ENCODE measurements around the gene ANKRD23.
A peak's percentile ranks its signal among the peaks of the same experiment; 100 is the strongest.

Gene ANKRD23

DNA sequence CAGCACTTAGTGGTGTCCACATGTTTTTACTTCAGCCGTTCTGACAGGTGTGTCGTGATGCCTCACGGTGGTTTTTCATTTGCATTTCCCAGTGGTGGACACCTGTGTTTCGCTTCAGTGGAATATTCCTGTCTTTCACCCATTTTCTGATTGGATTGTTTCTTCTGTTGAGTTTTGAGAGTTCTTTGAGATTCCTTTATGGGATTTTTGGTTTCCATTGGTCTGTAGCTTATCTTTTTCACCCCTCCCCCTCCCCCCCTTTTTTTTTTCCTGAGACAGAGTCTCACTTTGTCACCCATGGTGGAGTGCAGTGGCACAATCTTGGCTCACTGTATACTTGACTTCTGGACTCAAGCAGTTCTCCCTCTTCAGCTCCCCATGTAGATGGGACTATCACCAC, 8.0 kb downstream of the ANKRD23 start:
- no peak for DNase-seq

DNA sequence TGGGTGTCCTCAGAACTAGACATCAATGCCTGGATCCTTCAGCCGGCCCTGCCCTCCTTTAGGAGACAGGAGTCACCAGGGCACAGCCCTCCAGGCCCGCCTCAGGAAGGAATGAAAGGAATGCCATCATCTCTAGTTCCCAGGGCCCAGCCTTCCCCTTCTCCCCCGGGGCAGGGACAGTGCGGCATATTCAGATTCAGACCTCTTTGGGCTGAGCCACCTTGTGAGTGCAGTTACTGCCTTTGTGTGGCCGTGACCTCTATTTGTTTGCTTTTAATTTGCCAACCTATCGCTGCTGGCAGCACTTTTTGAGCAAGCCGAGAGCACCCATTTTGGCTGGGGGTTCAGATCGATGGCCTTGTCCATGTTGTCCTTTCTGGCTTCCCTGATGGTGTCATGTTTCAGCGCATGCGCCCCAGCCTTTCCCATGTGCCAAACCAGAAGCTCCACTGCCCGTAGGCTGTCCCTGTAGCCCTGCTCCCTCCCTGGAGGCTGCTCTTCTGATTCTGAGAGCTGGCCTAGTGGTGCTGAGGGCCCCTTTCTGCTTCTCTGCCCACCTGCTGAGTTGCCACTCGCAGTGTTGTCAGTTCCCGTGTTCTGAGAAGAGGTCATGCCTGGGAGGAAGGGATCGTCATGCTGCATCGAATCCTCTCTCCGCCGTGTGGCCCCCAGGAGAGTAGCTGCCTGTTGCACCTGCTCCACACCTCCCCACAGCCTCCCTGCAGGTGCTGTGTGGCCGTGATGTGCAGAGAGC, 10.9 kb downstream of the ANKRD23 start:
- peak; percentile 79 for DNase-seq

DNA sequence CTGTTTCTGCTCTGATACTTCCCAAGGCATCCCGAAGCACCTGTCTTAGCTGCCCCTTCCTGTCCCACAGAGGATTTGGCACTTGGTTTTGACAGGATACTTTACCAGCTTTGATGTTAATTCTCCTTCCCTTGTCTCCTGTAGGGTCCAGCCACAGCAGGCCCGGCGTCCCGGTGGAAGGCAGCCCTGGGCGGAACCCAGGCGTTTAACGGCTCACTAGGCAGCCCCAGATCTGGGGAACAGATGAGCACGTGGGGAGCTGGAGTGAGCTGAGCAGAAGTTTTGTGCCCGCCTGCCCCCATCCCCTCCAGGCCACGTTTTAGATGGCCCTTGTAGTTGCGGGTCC, 11.4 kb downstream of the ANKRD23 start:
- no peak for DNase-seq

DNA sequence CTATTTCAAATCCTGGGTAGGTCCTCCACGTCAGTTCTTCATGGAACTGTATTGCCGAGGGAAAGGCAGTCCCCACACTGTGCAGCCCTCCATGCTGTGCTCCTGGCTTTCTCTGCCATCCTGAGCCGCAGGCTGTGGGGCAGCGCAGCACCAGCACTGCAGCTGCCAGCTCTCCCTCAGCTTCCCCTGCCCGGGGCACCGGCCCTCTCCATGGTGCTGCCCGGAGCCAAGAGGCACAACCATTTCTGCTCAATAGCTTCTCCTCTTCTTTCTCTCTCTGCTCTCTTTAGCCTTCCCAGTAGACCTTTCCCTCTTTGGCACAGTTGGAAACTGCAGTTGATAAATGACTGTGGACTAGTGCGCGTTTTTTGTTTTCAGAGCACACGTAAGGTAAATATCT, 12.1 kb downstream of the ANKRD23 start:
- DNase-seq = no peak

DNA sequence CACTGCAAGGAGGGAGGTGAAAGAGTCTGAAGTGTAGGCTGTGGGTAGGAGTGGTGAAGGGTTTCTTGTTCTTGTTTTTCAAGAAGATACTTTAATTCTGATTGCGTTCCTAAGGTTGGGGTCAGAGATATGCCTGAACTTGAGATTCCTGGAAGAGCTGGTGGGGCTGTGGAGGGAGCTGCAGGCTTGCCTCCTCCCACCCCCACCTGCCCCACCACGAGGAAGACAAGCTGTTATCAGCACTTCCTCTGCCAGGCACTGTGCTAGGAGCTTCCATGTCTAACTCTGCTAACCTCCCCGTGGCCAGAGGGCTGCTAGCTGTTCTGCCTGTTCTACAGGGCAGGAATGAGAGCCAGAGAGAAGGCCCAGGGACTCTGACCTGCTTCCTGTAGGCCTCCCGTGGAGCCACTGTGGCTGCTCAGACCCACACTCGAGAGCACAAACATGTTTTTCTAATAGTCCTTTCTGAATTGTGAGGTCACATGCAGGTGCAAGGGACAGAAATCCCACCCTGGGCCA, 13.7 kb downstream of the ANKRD23 start:
- DNase-seq = no peak

DNA sequence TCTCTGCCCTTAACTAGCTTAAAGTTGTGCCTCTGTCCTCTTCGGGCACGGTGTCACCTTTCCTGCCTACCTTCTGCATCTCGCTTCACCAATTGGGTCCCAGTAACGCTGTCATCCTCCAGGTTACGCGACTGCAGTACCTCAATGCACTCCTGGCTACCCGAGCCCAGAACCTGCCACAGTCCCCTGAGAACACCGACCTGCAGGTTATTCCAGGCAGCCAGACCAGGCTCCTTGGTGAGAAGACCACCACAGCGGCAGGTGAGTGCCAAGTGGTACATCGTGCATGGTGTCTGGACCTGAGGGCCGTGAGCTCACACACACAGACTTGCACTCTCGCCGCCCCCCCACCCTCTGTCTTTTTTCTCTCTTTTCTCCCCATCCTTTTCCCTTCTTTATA, 14.9 kb downstream of the ANKRD23 start:
- DNase-seq = no peak

DNA sequence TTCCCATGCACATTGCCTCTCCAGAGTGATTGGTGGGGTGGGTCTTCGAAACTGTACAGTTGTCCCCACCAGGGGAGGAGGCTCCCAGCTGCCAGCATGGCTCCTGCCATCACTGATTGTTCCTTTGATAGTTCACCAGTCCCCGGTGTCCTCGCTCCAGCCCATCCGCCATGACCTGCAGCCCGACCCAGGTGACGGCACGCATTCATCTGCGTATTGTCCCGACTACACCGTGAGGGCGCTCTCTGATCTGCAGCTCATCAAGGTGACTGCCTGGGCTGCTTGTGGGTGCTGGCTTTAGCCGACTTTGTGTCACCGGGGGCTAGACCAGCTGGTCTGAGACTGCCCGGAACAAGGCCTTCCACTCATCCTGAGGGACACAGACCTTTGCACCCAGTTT, 15.4 kb downstream of the ANKRD23 start:
- no peak for DNase-seq

DNA sequence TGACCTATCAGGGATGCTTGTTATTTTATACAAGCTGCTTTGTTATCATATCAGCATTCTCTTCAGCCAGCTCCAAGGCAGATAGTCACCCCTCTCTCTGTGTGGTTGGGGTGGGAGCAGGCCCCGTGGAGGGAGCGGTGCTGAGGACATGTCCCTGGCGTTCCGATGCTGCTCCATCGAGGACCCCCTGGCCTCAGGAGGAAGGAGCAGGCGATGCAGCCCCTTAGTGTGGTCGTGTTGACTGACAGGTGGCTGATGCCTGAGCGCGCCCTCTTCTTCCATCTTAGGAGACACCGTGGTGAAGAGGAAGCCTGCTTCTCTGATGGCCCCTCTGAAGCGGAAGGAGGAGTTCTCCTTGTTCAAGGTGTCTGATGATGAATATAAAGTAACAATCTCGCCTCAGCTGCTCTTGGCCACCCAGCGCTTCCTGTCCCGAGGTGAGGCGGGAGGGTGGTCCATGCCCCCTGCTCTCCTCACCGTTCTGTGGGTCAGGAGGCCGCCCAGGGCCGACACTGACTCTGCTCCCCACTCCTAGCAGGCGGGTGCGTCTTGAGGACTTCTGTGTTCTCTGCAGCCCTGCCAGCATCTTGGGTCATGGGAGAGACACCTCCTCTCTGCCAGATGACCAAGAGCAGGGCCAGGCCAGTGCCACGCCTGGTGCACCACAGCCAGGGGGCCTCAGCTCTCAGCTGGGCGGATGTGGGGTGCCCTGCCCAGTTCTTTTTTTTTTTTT, 17.1 kb downstream of the ANKRD23 start:
- DNase-seq = no peak

DNA sequence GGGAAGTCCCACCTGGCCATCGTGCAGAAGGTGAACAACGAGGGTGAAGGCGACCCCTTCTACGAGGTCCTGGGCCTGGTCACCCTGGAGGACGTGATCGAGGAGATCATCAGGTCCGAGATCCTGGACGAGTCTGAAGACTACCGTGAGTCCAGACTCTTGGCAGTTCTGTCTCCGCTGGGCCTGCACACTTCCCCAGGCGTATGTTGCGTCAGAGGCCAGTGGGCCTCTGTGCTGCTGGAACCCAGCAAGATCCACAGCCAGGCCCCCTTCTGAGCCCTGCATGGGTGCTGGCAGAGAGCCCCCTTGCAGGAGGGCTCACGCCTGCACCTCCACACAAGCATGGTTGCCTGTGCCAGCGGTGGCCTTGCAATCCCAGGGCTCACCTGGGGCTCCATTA, 18.8 kb downstream of the ANKRD23 start:
- DNase-seq = no peak

DNA sequence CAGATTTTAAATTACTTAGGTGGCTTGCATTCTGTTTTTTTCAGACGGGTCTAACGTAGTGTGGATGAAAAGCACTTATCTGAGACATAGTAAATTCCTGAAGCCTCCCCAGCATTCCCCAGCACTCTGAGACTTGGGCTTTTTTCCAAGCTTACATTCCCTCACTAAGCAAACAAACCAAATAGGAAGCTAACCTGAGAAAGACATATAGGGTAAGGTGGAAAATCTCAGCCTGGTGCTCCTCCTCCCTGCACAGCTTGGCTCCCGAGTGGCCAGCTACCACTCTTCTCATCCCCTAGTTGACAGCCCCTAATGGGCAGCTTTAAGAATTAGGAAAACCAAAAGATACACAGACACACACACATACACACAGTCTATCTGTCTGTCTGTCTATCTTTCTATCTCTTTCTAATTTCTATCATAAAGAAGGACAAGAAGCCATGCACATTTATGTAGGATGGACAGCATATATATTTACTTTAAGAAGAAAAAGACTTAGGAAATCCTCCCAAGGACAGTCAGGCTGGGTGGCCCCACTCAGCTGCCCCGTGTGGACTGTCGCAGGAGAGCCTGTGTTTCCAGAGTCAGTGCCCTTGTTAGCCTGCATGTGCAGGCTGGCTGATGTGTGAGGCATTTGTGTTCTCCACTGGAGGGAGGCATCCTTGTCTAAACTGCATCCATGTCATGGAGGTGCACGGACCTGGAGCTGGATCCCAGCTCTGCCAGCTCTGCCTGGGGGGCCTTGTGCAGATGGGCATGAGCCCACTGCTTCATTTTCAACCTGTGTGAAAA, 19.5 kb downstream of the ANKRD23 start:
- peak; percentile 51 for DNase-seq

DNA sequence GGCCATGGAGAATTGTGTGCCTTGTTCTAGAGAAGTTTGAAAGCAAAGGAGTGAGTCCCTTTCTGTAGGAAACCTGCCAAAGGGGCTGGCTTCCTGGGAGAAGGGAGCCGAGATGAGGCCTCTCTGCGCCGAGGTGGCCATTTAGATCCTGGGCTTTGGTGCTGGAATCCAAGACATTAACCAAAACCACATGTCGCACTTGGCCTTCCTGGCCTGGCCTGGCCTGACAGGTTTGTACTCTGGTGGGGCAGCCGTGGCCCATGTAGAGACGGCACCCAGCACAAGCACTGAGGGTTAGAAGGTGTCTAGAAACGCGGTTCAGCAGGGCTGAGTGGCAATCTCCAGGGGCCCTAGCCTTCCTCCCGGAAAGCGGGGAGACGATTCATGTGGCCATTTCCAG, 20.6 kb downstream of the ANKRD23 start:
- no peak for DNase-seq

DNA sequence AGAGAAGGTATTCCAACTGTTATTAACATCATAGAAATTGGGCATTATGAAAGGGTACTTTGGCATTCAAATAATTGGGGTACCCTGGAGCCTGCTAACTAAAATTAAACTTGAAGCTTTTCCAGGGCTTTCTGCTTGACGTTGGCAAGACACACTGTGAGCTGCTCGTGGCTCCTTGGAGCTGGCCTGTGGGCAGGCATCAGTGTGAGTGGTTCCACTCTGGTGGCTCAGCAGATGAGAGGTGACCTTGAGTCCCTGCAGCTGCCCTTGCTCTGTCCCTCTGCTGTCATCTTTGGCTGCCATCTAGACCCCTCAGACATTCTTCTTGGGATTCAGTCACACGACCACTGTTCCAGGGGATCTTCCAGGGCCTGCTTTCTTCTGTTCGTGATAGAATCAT, 21.0 kb downstream of the ANKRD23 start:
- DNase-seq = no peak

DNA sequence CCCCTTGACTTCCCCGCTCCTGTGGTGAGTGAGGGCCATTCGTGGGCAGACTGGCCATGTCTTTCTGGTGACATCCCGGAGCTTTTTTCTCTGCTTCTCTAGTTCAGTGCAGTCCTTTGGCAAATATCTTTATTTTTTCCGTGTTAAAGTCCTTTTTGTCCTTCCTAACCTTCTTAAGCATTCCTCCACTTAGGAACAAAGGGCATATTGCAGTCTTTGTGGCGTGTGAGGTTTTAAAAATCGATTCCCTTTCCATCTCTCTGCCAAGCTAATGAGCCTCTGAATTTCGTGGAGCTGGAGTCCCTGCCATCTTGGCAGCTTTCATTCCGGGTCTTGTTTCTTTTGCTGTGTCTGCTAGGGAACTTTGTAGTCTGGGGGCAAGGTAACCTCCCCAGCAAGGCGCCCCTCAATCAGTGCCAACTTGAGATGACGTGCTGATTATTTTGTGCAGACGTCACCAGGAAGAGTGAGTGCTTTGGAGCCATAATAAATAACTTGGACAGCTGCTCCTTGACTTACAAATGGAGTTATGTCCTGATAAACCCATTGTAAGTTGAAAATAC, 22.6 kb downstream of the ANKRD23 start:
- DNase-seq = no peak

DNA sequence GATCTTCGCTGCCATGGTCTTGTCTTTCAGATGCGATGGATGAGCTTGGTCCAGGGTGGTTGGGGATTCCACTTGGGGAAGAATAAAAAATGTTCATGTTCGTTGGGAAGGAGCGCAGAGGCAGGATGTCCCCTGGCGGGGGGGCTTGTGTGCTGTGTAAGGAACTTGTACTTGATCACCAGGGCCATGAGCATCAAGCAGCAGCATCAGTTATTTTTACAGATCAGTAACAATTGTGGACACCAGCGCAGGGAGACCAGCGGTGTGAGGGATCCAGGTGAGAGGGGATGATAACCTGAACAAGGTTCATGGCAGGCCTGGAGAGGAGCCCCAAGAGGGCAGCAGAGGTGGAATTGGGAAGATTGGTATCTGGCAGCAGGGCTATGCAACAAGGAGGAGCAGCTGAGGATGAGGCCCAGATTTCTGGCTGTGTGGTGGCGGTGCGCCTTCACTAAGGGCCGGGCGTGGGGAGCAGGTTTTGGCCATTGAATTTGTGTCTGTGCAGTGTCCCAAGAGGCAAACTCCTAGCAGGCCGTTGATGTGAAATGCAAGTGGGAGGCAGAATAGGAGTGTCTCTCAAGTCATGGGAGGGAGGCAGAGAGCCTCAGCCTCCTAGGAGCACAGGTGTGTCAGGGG, 23.8 kb downstream of the ANKRD23 start:
- no peak for DNase-seq

DNA sequence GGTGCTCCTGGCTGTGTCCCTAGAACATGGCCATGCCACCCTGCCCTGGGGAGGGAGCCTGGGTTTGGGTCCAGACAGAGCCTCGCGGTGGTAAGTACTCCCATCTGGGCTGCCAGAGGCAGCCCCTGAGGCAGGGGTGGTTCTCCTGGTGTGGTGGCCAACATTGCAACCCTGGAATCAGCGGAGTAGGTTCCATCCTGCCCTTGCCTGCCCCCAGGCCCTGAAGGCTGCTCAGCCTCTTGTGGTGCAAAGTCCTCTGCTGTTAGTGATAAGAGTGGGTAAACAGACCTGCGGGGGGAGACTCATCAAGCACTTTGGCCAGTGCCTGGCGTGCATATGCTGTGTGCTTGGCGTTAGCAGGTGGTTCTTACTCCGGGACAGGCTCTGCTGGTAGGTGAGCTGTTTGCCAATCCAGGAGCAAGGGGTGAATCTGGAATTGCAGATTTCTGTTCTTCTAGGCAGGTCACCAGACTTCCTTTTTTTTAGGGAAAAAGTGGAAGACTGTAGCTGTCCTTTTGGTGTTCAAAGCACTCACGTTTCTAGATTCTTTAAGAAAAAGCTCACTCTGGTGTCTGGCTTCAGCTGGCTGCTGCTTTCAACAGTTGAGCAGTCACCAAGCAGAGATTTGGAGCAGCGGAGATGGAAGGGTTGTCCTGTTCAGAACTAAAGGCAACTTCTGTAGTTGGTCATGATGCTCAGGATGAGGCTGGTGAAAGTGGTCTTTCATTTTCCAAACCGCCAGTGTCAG, 24.5 kb downstream of the ANKRD23 start:
- DNase-seq = no peak

DNA sequence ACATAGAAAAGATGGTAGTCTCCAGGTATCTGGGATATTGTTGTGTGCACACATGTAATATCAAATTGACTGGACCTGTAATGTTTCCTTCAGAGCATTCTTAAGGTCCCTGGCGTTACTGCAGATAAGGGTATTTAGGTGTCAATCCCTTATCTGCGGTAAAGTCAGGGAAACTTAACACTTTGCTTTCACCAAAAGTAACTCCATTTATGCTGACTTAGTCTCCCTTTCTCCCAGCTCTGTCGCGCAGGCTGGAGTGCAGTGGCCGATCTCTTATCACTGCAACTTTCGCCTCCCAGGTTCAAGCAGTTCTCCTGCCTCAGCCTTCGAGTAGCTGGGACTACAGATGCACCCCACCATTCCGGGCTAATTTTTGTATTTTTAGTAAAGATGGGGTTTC, 25.9 kb downstream of the ANKRD23 start:
- DNase-seq = no peak

DNA sequence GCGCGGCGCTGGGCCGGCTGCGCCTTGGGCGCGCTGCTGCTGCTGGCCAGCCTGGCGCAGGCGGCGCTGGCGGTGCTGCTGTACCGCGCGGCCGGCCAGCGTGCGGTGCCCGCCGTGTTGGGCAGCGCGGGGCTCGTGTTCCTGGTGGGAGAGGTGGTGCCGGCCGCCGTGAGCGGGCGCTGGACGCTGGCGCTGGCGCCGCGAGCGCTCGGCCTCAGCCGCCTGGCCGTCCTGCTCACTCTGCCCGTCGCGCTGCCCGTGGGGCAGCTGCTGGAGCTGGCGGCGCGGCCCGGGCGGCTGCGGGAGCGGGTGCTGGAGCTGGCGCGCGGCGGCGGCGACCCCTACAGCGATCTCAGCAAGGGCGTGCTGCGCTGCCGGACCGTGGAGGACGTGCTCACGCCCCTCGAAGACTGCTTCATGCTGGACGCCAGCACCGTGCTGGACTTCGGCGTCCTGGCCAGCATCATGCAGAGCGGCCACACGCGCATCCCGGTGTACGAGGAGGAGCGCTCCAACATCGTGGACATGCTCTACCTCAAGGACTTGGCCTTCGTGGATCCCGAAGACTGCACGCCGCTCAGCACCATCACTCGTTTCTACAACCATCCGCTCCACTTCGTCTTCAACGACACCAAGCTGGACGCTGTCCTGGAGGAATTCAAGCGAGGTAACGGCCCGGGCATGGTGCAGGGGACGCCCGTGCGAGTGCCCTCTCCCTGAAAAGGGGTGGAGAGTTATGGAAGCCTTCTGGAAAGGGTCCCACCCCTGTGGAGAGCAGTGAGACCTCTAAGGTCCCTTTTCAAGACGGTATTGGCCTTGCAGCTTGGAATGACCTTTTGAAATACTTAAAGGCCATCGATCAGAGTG, 26.8 kb downstream of the ANKRD23 start:
- DNase-seq = no peak

DNA sequence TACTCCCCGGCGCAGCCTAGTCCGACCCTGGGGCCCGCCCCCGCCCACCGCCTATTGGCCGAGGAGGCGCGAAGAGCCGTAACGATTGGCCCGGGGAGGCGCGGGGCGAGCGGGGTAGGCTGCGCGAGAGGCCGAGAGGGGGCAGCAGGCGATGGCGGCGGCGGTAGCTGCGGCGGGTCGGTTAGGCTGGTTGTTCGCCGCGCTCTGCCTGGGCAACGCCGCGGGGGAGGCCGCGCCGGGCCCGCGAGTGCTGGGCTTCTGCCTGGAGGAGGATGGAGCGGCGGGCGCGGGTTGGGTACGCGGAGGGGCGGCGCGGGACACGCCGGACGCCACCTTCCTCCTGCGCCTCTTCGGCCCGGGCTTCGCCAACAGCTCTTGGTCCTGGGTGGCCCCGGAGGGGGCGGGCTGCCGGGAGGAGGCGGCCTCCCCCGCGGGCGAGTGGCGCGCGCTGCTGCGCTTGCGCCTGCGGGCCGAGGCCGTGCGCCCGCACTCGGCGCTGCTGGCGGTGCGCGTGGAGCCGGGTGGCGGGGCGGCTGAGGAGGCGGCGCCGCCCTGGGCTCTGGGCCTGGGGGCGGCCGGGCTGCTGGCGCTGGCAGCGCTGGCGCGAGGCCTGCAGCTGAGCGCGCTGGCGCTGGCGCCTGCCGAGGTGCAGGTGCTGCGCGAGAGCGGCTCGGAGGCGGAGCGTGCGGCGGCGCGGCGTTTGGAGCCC, 27.5 kb downstream of the ANKRD23 start, which contains the start of gene CNNM3:
TSS of gene CNNM3 (plus strand) at position 142 of the 709 bp plus-strand sequence. CDS start at position 152, 10 bp downstream.
- DNase-seq = peak; percentile 73

DNA sequence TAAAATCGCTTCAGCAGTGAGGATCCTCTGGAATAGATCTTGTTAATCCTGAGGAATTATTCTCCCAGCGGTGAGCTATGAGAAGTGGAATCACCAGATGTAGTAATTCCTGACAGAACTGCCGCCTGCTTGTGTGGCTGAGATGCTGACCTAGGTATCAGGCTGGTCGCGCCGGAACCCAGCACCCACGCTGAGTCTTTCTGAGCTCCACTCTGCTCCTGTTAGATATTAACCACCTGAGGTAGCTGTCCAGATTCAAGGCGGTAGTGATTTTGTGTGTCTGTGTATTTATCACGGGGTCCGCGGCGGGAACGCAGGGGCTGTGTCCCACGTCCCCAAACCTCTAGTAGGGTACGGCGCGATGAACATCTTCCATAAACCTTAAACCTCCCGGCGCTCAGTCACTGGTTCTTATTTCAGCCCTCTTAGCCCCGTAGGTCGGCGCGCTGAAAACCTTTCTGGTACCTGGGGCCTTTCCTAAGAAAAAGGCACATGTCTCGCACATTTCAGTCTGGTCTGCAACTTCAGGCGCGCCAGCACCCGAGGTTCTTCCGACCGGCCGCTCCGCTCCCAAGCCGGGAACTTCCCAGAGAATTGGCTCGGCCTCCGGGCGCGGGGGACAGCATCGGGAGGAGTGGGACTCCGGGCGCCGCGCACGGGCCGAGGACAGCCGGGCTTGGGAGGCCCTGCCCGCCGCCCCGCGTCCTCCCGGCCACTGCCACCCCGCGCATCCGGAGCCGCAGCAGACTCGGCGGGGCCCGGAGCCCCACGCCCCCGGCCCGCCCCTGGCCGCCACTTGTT, 28.3 kb downstream of the ANKRD23 start:
- DNase-seq = peak; percentile 9
